Transverse colon (tissue), 4 donors: Measurements from ENCODE around the gene PLXNC1. TPM values are rescaled to one million over a fixed set of nuclear protein-coding genes. Genes with fewer than 3 reads are reported as not detected.

Experiments
- DNase-seq: peaks from one replicate; pipeline ENCODE4 v3.0.0-alpha.2; 2019
- H3K27ac ChIP-seq, 4 donors: fragments of 200-600 bp; sonication (generic); 2 replicates each; pipeline ENCODE4 v1.5.1; 2016 to 2018; ENCODE audit warnings: inconsistent platforms in 4 of 4
- H3K27me3 ChIP-seq: fragments of 200-600 bp; sonication (generic); 2 replicates; pipeline ENCODE4 v1.5.1; 2017; ENCODE audit warnings: inconsistent platforms
- H3K36me3 ChIP-seq, 4 donors: fragments of 200-600 bp; sonication (generic); 2 replicates each; pipeline ENCODE4 v1.5.1; 2017 to 2019; ENCODE audit warnings: inconsistent platforms in 4 of 4
- H3K4me1 ChIP-seq, 4 donors: fragments of 200-600 bp; sonication (generic); 2 replicates each; pipeline ENCODE4 v1.5.1; 2017 to 2020; ENCODE audit warnings: inconsistent platforms in 4 of 4
- H3K4me3 ChIP-seq, 4 donors: fragments of 200-600 bp; sonication (generic); 1 replicate in 1 of 4; 2 replicates in 3 of 4; pipeline versions ENCODE4 v1.5.1 to v1.6.1; 2017 to 2019; ENCODE audit warnings: inconsistent platforms in 4 of 4
- H3K9me3 ChIP-seq, 2 donors: fragments of 200-600 bp; sonication (generic); 2 replicates each; pipeline ENCODE4 v1.5.1; 2017 to 2019; ENCODE audit warnings: inconsistent platforms in 2 of 2
- EP300 ChIP-seq: sonication (generic); formaldehyde crosslinking; IDR thresholded peaks from one replicate; pipeline ENCODE4 v1.6.1; 2017; ENCODE audit warnings: antibody characterized with exemption, low read depth
- POLR2A ChIP-seq: fragments of 450-650 bp; IDR thresholded peaks from one replicate; pipeline ENCODE4 v1.6.1; 2016; ENCODE audit warnings: antibody characterized with exemption, mild to moderate bottlenecking, moderate library complexity
- POLR2AphosphoS5 ChIP-seq, 3 donors: sonication (generic); formaldehyde crosslinking; IDR thresholded peaks; one replicate each; pipeline ENCODE4 v1.6.1; 2016; ENCODE audit warnings: antibody characterized with exemption in 3 of 3
- WGBS, 2 donors: methylation state at CpG; one replicate each; pipeline ENCODE4 v1.1.5; 2018; ENCODE audit warnings: low coverage in 1 of 2; 5-methylcytosine and 5-hydroxymethylcytosine counted together
- in situ Hi-C, 4 donors: fragments of 200-750 bp; cut with MboI; loops; one replicate each; pipeline versions ENCODE4 v1.15.0 to v1.15.1; 2017; ENCODE audit warnings: low sequenced_read_pairs in 3 of 4, low pct_ligation_motif_present in 1 of 4, low pct_unique_long_range_greater_than_20kb in 1 of 4
- intact Hi-C: fragments of 100-400 bp; cut with DNase I; formaldehyde crosslinking; loops from one replicate; pipeline ENCODE4 v1.15.1; 2023; ENCODE audit warnings: low total_unique reads
- total RNA-seq, 4 donors: library from RNA; depleted of rRNA; stranded (reverse); fragments of >200 nt; gene quantifications; one replicate each; pipeline ENCODE4 v1.1.0, GENCODE V29; 2016
- TF ChIP-seq, protein P1 (sequence below), 5 experiments: fragments of 200-600 bp in 3 of 5; fragments of 450-650 bp in 2 of 5; sonication (generic) in 3 of 5; IDR thresholded peaks; 1 replicate in 2 of 5; 2 replicates in 3 of 5; pipeline ENCODE4 v1.5.1; 2016 to 2017; ENCODE audit warnings: antibody characterized with exemption in 5 of 5, inconsistent platforms in 3 of 5, mild to moderate bottlenecking in 2 of 5, moderate library complexity in 1 of 5

Gene PLXNC1
- total RNA-seq, 4 donors from 2014 or later, result 3.3 to 12.7 (median 6.8) TPM

DNA sequence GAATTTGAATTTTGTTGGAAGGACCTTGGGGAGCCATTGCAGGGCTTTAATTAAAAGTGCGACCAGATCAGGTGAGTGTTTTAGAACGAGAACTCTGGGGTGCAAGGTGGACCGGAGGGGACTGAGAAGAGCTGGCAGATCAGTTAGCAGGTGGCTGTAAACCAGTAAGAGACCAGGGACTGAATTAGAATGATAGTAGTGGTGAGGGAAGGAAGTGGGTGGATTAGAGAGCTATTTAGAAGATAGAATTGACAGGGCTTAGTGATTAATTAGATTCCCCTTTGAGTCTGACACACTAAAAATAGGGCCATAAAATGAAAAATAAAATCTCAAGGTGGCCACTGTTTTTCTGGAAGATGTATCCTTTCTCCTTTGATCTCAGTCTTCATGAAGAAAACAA, 44.8 kb downstream of the PLXNC1 start:
- no peak overlapping the region for H3K4me3 ChIP-seq
- no peaks in the 10 kb centered on the region for H3K9me3 ChIP-seq

DNA sequence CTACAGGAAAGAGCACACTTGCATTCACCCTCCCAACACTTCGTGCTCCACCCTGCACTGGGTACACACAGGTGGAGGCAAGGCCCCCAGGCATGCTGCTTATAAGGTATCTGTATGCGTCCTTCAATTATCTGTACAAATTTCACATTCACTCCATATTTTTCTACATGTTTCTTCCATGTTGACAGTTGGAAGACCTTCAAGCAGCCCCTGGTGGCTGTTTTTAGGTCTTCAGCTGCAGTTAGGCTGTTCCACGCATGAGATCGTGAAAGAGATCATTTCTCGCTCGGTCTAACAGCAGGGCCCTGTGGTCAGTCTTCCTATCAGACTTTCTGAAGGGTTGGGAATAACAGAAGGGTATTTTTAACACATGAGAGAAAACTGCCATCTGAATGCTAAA, 47.1 kb downstream of the PLXNC1 start:
- Histone ChIP-seq H3K27me3 (no peaks in the 10 kb centered on the region), H3K36me3 (no peaks in the 10 kb centered on the region), H3K9me3 (no peaks in the 10 kb centered on the region), H3K4me3 (no peak overlapping the region), H3K4me1 (no peaks in the 10 kb centered on the region), H3K27ac (no peak overlapping the region)
- DNase-seq, result no peak
- intact Hi-C loops, result no loop called here
- in situ Hi-C loops, result no loop called here
- no peak for TF ChIP-seq EP300
- WGBS, 2 donors, result 97 to 100% methylated on average over 6 of the region's 6 CpGs

More for the DNA sequence above, 44.8 kb downstream of the PLXNC1 start:
- in situ Hi-C loops (no loop called here), intact Hi-C loops (no loop called here)
- 48 to 76% methylated on average over 3 of the region's 3 CpGs for WGBS, 2 donors
- Histone ChIP-seq H3K27me3 (no peaks in the 10 kb centered on the region), H3K36me3 (no peaks in the 10 kb centered on the region), H3K27ac (no peak overlapping the region), H3K4me1 (no peaks in the 10 kb centered on the region)
- TF ChIP-seq POLR2AphosphoS5 (IDR thresholded peaks at IDR 0.05), result no peak
- TF ChIP-seq POLR2A, result no peak
- no peak for TF ChIP-seq EP300
- no peak for DNase-seq

DNA sequence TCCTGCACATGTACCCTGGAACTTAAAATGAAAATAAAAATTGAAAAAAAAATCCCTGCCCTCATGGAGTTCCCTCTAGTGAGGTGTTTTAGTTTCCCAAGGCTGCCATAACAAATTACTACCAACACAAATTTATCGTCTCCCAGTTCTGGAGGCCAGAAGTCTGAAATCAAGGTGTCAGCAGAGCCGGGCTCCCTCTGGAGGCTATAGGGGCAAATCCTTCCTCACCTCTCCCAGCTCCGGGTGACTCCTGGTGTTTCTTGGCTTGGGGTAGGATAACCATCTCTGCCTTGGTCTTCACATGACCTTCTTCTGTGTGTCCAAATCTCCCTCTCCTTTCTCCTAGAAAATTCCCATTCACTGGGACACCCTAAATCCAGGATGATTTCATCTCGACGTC, 50.1 kb downstream of the PLXNC1 start:
- Histone ChIP-seq H3K36me3 (no peaks in the 10 kb centered on the region), H3K4me1 (no peaks in the 10 kb centered on the region), H3K9me3 (no peaks in the 10 kb centered on the region), H3K4me3 (no peak overlapping the region), H3K27me3 (no peaks in the 10 kb centered on the region), H3K27ac (no peak overlapping the region)
- in situ Hi-C loops (no loop called here), intact Hi-C loops (no loop called here)
- WGBS, 2 donors, result 68 to 90% methylated on average over 4 to 5 of the region's 5 CpGs
- TF ChIP-seq, protein P1, sequence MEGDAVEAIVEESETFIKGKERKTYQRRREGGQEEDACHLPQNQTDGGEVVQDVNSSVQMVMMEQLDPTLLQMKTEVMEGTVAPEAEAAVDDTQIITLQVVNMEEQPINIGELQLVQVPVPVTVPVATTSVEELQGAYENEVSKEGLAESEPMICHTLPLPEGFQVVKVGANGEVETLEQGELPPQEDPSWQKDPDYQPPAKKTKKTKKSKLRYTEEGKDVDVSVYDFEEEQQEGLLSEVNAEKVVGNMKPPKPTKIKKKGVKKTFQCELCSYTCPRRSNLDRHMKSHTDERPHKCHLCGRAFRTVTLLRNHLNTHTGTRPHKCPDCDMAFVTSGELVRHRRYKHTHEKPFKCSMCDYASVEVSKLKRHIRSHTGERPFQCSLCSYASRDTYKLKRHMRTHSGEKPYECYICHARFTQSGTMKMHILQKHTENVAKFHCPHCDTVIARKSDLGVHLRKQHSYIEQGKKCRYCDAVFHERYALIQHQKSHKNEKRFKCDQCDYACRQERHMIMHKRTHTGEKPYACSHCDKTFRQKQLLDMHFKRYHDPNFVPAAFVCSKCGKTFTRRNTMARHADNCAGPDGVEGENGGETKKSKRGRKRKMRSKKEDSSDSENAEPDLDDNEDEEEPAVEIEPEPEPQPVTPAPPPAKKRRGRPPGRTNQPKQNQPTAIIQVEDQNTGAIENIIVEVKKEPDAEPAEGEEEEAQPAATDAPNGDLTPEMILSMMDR (IDR thresholded peaks at IDR 0.05), result no peak
- TF ChIP-seq EP300 (no peak), POLR2A (no peak), POLR2AphosphoS5 (IDR thresholded peaks at IDR 0.05) (no peak)
- no peak for DNase-seq

DNA sequence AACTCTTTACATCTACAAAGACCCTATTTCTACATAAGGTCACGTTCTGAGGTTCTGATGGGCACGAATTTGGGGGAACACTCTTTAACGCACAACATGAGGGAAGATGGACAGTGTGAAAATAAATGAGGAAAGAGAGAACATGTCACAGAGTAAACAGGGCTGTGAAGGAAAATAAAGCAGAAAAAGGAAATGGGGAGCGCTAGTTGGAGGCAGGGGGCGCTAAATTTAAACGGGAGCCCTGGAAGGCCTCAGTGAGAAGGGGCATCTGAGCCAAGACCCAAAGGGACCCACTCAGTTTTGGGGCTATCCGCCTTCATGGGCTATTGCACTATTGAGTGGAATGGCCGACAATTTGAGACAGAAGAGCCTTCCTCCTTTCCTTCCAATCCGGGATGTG, 50.5 kb downstream of the PLXNC1 start:
- Histone ChIP-seq H3K27ac (no peak overlapping the region), H3K4me1 (no peaks in the 10 kb centered on the region), H3K9me3 (no peaks in the 10 kb centered on the region), H3K4me3 (no peak overlapping the region), H3K27me3 (no peaks in the 10 kb centered on the region), H3K36me3 (no peaks in the 10 kb centered on the region)
- DNase-seq, result no peak
- intact Hi-C loops (no loop called here), in situ Hi-C loops (no loop called here)
- TF ChIP-seq POLR2AphosphoS5 (IDR thresholded peaks at IDR 0.05) (no peak), EP300 (no peak), POLR2A (no peak)
- TF ChIP-seq, protein P1 (IDR thresholded peaks at IDR 0.05), result no peak
- WGBS, 2 donors, result 66 to 82% methylated on average over 4 to 9 of the region's 9 CpGs

DNA sequence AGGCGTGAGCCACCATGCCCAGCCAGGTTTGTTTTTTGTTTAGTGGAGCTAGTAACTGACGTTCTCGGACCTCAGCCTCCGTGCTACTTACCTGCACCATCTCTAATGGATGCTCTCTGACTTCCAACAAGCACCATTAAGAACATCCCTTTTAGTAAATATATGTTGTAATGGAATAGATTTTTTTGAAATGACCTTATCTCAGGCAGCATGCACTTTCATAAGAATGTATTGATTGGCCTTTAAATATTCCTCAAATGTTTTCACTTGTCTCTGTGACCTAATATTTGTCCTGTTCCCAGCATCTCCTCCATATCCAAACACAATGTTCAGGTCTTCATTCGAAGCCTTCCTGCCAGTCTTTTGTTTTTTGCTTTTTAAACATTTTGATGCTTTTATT, 51.7 kb downstream of the PLXNC1 start:
- in situ Hi-C loops (no loop called here), intact Hi-C loops (no loop called here)
- WGBS, 2 donors, result 92 to 95% methylated on average over 4 to 5 of the region's 5 CpGs
- Histone ChIP-seq H3K9me3 (no peaks in the 10 kb centered on the region), H3K36me3 (no peaks in the 10 kb centered on the region), H3K4me1 (no peaks in the 10 kb centered on the region), H3K4me3 (no peak overlapping the region), H3K27ac (no peak overlapping the region), H3K27me3 (no peaks in the 10 kb centered on the region)
- DNase-seq, result no peak
- no peak for TF ChIP-seq EP300
- TF ChIP-seq, protein P1 (IDR thresholded peaks at IDR 0.05), result no peak
- TF ChIP-seq POLR2A, result no peak
- no peak for TF ChIP-seq POLR2AphosphoS5 (IDR thresholded peaks at IDR 0.05)
